Vagina (tissue), 2 donors: ENCODE results near the gene PROM2.

Source experiments
- CTCF ChIP-seq, 3 experiments: fragments of 450-650 bp in 2 of 3; fragments of 200-600 bp in 1 of 3; sonication (generic) in 1 of 3; IDR thresholded peaks; one replicate each; pipeline ENCODE4 v1.5.1; 2017 to 2019; ENCODE audit warnings: antibody characterized with exemption in 3 of 3, mild to moderate bottlenecking in 2 of 3, moderate library complexity in 2 of 3
- POLR2A ChIP-seq, 2 donors: fragments of 450-650 bp; IDR thresholded peaks; one replicate each; pipeline ENCODE4 v1.6.1; 2017; ENCODE audit warnings: antibody characterized with exemption in 2 of 2, mild to moderate bottlenecking in 2 of 2, moderate library complexity in 2 of 2

GRCh38 chr2:95325026-95325425 is 50.8 kb downstream of the PROM2 start:
- TF ChIP-seq POLR2A (IDR thresholded peaks at IDR 0.05) (no peak), CTCF (IDR thresholded peaks at IDR 0.05) (no peak)
